ENCODE measurements around the gene MVB12B. TPM values are rescaled to one million over a fixed set of nuclear protein-coding genes. Genes with fewer than 3 reads are reported as not detected.

The MVB12B gene
- total and polyA plus RNA-seq, 9 donors, result 7.0 to 23.1 (median 17.8) TPM

GRCh38 chr9:126394802-126395201 lies 68.2 kb downstream of the MVB12B start:
- TF ChIP-seq EP300 (IDR thresholded peaks at IDR 0.05), result no peak
- TF ChIP-seq POLR2A (IDR thresholded peaks at IDR 0.05), result no peak
- TF ChIP-seq CTCF (IDR thresholded peaks at IDR 0.05), result no peak
- 84 to 88% (median 86%) methylated on average over 9 of the region's 9 CpGs for WGBS, 3 donors
- H3K27me3 ChIP-seq, result no peaks in the 10 kb centered on the region
- no peaks in the 10 kb centered on the region for H3K4me1 ChIP-seq (ENCODE audit: insufficient read depth)
- H3K36me3 ChIP-seq, result no peaks in the 10 kb centered on the region
- H3K27ac ChIP-seq, result no peak overlapping the region
- H3K9me3 ChIP-seq, result no peaks in the 10 kb centered on the region
- no peak overlapping the region for H3K4me3 ChIP-seq
- intact Hi-C loops (cut with DNase I), result loop anchor here in 3 of 4 donors (5.0 to 10.0 kb wide), 3 partner anchors 80 to 988 kb away; no protein-coding TSS in a partner anchor
- DNase-seq, result no peak

DNA sequence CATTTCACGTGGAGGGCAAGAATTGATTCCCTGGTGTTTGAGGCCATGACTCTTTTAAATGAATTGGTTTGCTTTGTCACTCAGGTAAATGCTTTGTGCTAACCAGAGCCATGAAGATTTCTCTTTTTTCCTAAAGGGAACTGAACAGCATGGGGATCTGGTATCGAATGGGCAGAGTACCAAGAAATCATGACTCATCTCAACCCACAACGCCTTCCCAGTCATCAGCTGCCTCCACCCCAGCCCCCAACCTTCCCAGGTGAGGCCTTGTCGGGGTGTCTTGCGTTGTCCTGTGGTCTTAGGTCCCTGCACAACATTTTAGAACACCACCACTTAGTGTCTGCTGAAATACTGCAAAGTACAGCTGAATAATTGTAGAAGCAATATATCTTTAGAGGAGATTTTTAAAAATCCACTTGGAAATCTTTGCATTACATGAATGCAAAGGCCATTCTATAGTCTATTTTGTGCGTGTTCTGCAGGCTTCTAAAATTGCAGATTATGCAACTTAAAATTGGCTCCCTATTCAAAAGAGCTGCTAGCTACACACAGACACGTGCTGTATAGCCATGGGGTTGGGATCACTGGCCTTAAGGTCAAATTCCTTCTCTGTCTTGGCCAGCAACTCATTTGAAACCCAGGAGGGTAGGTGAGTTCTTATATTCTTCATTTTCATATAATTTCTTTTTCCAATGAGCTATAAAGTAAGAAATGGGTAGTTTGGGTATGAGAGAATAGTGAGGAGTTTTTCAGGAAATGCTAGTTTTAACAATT lies 69.0 kb downstream of the MVB12B start:
- intact Hi-C loops (cut with DNase I), result loop anchor here in 3 of 4 donors (5.0 to 10.0 kb wide), 3 partner anchors 81 to 988 kb away; no protein-coding TSS in a partner anchor
- H3K36me3 ChIP-seq, result no peaks in the 10 kb centered on the region
- H3K4me1 ChIP-seq (ENCODE audit: insufficient read depth), result no peaks in the 10 kb centered on the region
- H3K4me3 ChIP-seq, result no peak overlapping the region
- H3K27ac ChIP-seq, result no peak overlapping the region
- WGBS, 3 donors, result 55 to 62% (median 60%) methylated on average over 7 of the region's 7 CpGs
- TF ChIP-seq CTCF (IDR thresholded peaks at IDR 0.05), result no peak
- no peak for TF ChIP-seq POLR2A (IDR thresholded peaks at IDR 0.05)
- TF ChIP-seq EP300 (IDR thresholded peaks at IDR 0.05), result no peak
- no peaks in the 10 kb centered on the region for H3K27me3 ChIP-seq
- H3K9me3 ChIP-seq, result no peaks in the 10 kb centered on the region
- no peak for DNase-seq

DNA sequence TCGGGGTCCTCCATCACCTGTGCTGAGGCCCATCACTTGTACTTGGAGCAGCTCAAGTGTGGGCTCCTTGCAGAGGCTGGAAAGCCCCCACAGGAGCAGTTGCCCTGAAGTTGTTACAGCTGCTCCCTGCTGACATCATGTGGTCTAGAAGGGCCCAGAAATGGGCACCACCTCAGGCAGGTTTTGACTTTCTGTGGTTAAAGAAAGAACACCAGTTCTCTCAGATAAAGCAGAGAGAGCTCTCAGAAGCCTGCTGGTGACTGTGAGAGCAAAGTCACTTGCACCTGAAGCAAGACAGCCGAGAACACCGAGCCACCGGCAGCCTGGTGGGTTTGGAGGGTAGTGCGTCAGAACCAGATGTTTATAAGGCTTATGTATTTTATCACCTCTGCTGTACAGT lies 70.4 kb downstream of the MVB12B start:
- no peak for DNase-seq
- Histone ChIP-seq H3K27ac (no peak overlapping the region), H3K9me3 (no peaks in the 10 kb centered on the region), H3K4me1 (ENCODE audit: insufficient read depth) (no peaks in the 10 kb centered on the region), H3K4me3 (no peak overlapping the region), H3K36me3 (no peaks in the 10 kb centered on the region), H3K27me3 (no peaks in the 10 kb centered on the region)
- 92 to 97% (median 92%) methylated on average over 5 of the region's 5 CpGs for WGBS, 3 donors
- no peak for TF ChIP-seq EP300 (IDR thresholded peaks at IDR 0.05)
- no peak for TF ChIP-seq CTCF (IDR thresholded peaks at IDR 0.05)
- TF ChIP-seq POLR2A (IDR thresholded peaks at IDR 0.05), result no peak
- intact Hi-C loops (cut with DNase I), result loop anchor here in 3 of 4 donors (5.0 to 10.0 kb wide), 3 partner anchors 82 to 990 kb away; no protein-coding TSS in a partner anchor

DNA sequence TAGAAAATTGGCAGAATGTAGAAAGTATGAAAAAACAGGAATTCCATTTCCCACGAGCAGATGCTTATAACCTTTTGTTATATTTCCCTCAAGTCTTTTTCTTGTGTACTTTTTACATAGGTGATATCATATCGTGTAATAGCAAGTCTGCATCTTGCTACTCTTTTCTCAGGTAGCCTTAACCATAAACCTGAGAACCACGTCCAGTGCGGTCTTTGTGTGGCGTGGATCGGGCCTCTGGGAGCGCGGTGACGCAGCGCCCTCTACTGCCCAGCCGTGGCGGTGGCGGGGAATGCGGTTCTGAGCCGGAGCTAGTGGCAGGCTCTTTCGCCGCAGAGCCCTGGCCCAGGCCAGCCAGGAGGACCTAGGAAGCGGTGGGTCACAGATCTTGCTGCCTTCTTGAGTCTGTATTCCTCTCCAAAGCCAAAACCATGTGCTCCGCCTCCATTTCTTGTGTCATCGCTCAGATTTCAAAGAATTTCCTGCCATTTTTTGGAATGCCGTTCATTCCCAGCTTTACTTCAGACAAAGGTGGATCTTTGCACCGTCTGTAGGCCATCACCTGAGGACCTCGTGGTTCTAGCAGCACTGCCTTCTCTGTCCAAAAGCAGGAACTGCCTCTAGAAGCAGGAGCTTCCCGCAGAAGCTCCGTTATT lies 71.9 kb downstream of the MVB12B start:
- no peak overlapping the region for H3K4me3 ChIP-seq
- H3K4me1 ChIP-seq (ENCODE audit: insufficient read depth), result no peaks in the 10 kb centered on the region
- H3K36me3 ChIP-seq, result no peaks in the 10 kb centered on the region
- TF ChIP-seq POLR2A (IDR thresholded peaks at IDR 0.05), result no peak
- TF ChIP-seq EP300 (IDR thresholded peaks at IDR 0.05), result no peak
- peak; percentile 83 to 88 (median 88) for TF ChIP-seq CTCF (IDR thresholded peaks at IDR 0.05)
- WGBS, 3 donors, result 20 to 22% (median 21%) methylated on average over 25 of the region's 25 CpGs
- H3K9me3 ChIP-seq, result no peaks in the 10 kb centered on the region
- DNase-seq, result peak; percentile 62 to 87 (median 80)
- no peak overlapping the region for H3K27ac ChIP-seq
- H3K27me3 ChIP-seq, result no peaks in the 10 kb centered on the region
- intact Hi-C loops (cut with DNase I), result loop anchor here in 3 of 4 donors (5.0 to 10.0 kb wide), 3 partner anchors 84 to 991 kb away; no protein-coding TSS in a partner anchor
